ENCODE measurements around the gene MRTFA. TPM values are rescaled to one million over a fixed set of nuclear protein-coding genes. Genes with fewer than 3 reads are reported as not detected.
"Not testable (repeated sequence)": the region's sequence is repeated elsewhere in the genome, so short reads cannot be mapped to it uniquely, and the experiment has no call there.

The MRTFA gene
- total RNA-seq, 2 donors from 2014 or later, result 38.5 to 58.8 TPM

DNA sequence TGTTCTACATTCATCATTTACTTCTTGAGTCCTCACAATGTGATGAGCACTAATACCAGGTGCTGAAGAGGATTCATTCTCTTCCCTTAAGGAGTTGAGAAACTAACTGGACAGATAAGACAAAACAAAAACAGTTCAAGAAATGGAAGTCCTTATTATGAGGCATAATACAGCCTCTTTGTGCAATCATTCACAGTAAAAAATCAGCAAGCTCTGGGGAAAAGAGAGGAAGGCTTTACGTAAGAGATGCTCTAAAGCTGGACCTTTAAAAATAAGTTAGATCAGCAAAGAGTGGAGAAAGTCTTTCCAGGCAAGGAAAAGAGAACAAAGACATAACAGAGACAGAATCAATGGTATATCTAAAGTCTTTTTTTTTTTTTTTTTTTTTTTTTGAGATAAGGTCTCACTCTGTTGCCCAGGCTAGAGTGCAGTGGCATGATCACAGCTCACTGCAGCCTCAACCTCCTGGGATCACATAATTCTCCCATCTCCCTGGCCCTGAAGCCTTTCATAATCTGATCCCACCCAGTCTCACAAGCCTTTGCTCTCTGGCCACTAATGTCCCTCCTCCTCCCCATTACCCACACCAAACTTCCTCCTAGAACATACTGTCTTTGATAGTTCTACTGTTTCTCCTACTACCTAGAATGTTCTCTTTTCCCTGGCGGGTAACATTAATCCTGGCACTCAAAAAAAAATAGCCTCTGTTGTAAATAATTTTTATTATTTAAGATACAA, 40.9 kb downstream of the MRTFA start:
- H3K27ac Mint-ChIP-seq, result peak overlapping the region in 1 of 2 donors; percentile 2
- DNase-seq (ENCODE audit: low spot score in 2 of 2) (no peak), ATAC-seq (no peak)
- peaks cover 0 to 4% of the 10 kb centered on the region in 2 donors for H3K9me3 Mint-ChIP-seq
- H3K36me3 Mint-ChIP-seq, result no peaks in the 10 kb centered on the region

- DNase-seq (ENCODE audit: low spot score in 2 of 2) (no peak), ATAC-seq (no peak)
- no peaks in the 10 kb centered on the region for H3K36me3 Mint-ChIP-seq
- peaks cover 0 to 4% of the 10 kb centered on the region in 2 donors for H3K9me3 Mint-ChIP-seq
- no peak overlapping the region for H3K27ac Mint-ChIP-seq
These were observed 41.6 kb downstream of the MRTFA start for GRCh38 chr22:40594924-40595323.

- Mint-ChIP-seq H3K9me3 (peaks cover 0 to 4% of the 10 kb centered on the region in 2 donors), H3K27ac (no peak overlapping the region), H3K36me3 (no peaks in the 10 kb centered on the region)
- DNase-seq (ENCODE audit: low spot score in 2 of 2) (no peak), ATAC-seq (no peak)
These were observed 42.2 kb downstream of the MRTFA start for GRCh38 chr22:40594346-40594745.

- H3K27ac Mint-ChIP-seq, result no peak overlapping the region
- DNase-seq (ENCODE audit: low spot score in 2 of 2) (no peak), ATAC-seq (peak in 1 of 2 donors; percentile 46)
- H3K9me3 Mint-ChIP-seq, result peaks cover 0 to 4% of the 10 kb centered on the region in 2 donors
- H3K36me3 Mint-ChIP-seq, result no peaks in the 10 kb centered on the region
These were observed 42.9 kb downstream of the MRTFA start for GRCh38 chr22:40593460-40594273.

GRCh38 chr22:40592352-40593113, 44.0 kb downstream of the MRTFA start:
- Mint-ChIP-seq H3K36me3 (no peaks in the 10 kb centered on the region), H3K27ac (peak overlapping the region in 1 of 2 donors; percentile 39), H3K9me3 (peaks cover 0 to 4% of the 10 kb centered on the region in 2 donors)
- no peak for ATAC-seq
- DNase-seq (ENCODE audit: low spot score in 2 of 2), result no peak

GRCh38 chr22:40588726-40589125, 47.8 kb downstream of the MRTFA start:
- no peak for ATAC-seq
- DNase-seq (ENCODE audit: low spot score in 2 of 2), result no peak
- peaks cover 0 to 5% of the 10 kb centered on the region in 2 donors for H3K36me3 Mint-ChIP-seq
- no peaks in the 10 kb centered on the region for H3K9me3 Mint-ChIP-seq
- H3K27ac Mint-ChIP-seq, result no peak overlapping the region

DNA sequence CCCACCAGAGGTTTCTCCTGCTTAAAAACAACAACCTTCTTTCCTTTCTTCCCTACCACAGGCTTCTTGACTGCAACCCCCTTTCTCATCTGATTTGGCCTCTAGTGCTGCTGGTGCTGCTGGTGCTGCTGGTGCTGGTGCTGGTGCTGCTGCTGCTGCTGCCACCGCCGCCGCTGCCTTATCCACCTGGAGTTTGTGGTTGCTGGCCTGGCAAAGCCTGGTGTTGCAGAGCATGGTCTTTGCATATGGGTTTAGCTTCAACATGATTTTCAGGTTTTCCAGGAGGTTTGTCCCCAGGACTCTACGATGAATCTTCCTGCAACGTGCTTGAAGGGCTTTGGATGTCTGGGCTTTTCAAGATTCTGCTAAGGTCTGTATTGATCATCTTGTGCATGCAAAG, 49.7 kb downstream of the MRTFA start:
- Mint-ChIP-seq H3K27ac (peak overlapping the region; percentile 36 to 43), H3K9me3 (no peaks in the 10 kb centered on the region), H3K36me3 (peaks cover 0 to 13% of the 10 kb centered on the region in 2 donors)
- DNase-seq (ENCODE audit: low spot score in 2 of 2), result no peak
- ATAC-seq, result no peak

GRCh38 chr22:40585310-40585751, 51.2 kb downstream of the MRTFA start:
- ATAC-seq (peak in 1 of 2 donors; percentile 7), DNase-seq (ENCODE audit: low spot score in 2 of 2) (no peak)
- peaks cover 0 to 13% of the 10 kb centered on the region in 2 donors for H3K36me3 Mint-ChIP-seq
- no peak overlapping the region for H3K27ac Mint-ChIP-seq
- no peaks in the 10 kb centered on the region for H3K9me3 Mint-ChIP-seq

- not testable (repeated sequence) for DNase-seq (ENCODE audit: low spot score in 2 of 2); H3K9me3 Mint-ChIP-seq; ATAC-seq
- Mint-ChIP-seq H3K27ac (peak overlapping the region in 1 of 2 donors; percentile 40), H3K36me3 (peaks cover 0 to 13% of the 10 kb centered on the region in 2 donors)
These were observed 51.8 kb downstream of the MRTFA start for GRCh38 chr22:40584766-40585165.

GRCh38 chr22:40583053-40583741, 53.3 kb downstream of the MRTFA start:
- no peaks in the 10 kb centered on the region for H3K9me3 Mint-ChIP-seq
- H3K27ac Mint-ChIP-seq, result peak overlapping the region; percentile 50 to 90
- ATAC-seq, result peak; percentile 53 to 82
- H3K36me3 Mint-ChIP-seq, result peaks cover 0 to 18% of the 10 kb centered on the region in 2 donors
- DNase-seq (ENCODE audit: low spot score in 2 of 2), result peak in 1 of 2 donors; percentile 6

DNA sequence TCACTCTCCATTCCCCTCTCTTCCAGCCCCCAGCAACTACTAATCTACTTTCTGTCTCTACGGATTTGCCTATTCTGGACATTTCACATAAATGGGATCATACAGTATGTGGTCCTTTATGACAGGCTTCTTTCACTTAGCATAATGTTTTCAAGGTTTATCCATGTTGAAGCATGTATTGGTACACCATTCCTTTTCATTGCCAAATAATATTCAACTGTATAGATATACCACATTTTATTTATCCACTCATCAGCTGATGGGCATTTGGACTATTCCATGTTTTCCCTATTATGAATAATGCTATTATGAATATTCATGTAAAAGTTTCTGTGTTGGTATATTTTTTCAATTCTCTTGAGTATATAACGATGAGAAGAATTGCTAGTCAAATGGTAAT, 54.5 kb downstream of the MRTFA start:
- H3K9me3 Mint-ChIP-seq, result no peaks in the 10 kb centered on the region
- H3K36me3 Mint-ChIP-seq, result peaks cover 0 to 21% of the 10 kb centered on the region in 2 donors
- no peak for ATAC-seq
- no peak overlapping the region for H3K27ac Mint-ChIP-seq
- DNase-seq (ENCODE audit: low spot score in 2 of 2), result no peak

DNA sequence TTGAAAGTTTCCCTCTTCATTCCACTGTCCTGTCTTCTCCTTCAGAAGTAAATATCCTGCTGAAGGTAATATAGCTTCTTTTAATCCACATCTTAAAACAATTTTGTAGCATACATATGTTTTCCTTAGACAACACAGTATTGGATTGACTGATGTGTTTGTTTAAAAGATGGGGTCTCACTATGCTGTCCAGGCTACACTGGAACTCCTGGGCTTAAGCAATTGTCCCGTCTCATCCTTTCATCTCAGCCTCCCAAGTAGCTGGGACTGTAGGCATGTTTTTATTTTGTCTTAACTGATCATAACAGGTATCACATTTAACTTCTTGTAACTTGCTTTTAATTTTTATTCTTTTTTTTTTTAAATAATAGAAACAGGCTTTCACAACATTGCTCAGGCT, 55.9 kb downstream of the MRTFA start:
- no peak for ATAC-seq
- DNase-seq (ENCODE audit: low spot score in 2 of 2), result no peak
- no peaks in the 10 kb centered on the region for H3K9me3 Mint-ChIP-seq
- no peak overlapping the region for H3K27ac Mint-ChIP-seq
- peaks cover 0 to 21% of the 10 kb centered on the region in 2 donors for H3K36me3 Mint-ChIP-seq

- DNase-seq (ENCODE audit: low spot score in 2 of 2) (peak in 1 of 2 donors; percentile 41), ATAC-seq (peak; percentile 86)
These were observed 58.3 kb downstream of the MRTFA start for GRCh38 chr22:40578171-40578570.

DNA sequence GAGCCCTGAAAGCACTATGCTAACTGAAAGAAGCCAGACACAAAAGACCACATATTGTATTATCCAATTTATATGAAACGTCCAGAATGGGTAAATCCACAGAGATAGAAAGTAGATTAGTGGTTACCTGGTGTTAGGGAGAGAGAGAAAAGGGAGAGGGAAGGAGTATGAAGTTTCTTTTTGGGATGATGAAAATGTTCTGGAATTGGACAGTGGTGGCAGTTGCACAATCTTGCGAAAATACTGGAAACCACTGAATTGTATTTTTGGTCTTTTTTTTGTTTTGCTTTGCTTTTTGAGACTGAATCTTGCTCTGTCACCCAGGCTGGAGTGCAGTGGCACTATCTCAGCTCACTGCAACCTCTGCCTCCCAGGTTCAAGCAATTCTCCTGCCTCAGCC, 63.5 kb downstream of the MRTFA start:
- Mint-ChIP-seq H3K36me3 (peaks cover 11 to 35% of the 10 kb centered on the region in 2 donors), H3K27ac (peak overlapping the region in 1 of 2 donors; percentile 56), H3K9me3 (peaks cover 3 to 12% of the 10 kb centered on the region in 2 donors)
- ATAC-seq, result no peak
- DNase-seq (ENCODE audit: low spot score in 2 of 2), result no peak

More at GRCh38 chr22:40578171-40578570, 58.3 kb downstream of the MRTFA start:
- Mint-ChIP-seq H3K27ac (peak overlapping the region; percentile 67 to 86), H3K36me3 (peaks cover 0 to 11% of the 10 kb centered on the region in 2 donors), H3K9me3 (no peaks in the 10 kb centered on the region)

- Mint-ChIP-seq H3K27ac (no peak overlapping the region), H3K36me3 (peaks cover 11 to 34% of the 10 kb centered on the region in 2 donors), H3K9me3 (peaks cover 3 to 12% of the 10 kb centered on the region in 2 donors)
- ATAC-seq, result no peak
- no peak for DNase-seq (ENCODE audit: low spot score in 2 of 2)
These were observed 64.6 kb downstream of the MRTFA start for GRCh38 chr22:40571887-40572286.
